ENCODE results near the gene AKR1B1.

DNA sequence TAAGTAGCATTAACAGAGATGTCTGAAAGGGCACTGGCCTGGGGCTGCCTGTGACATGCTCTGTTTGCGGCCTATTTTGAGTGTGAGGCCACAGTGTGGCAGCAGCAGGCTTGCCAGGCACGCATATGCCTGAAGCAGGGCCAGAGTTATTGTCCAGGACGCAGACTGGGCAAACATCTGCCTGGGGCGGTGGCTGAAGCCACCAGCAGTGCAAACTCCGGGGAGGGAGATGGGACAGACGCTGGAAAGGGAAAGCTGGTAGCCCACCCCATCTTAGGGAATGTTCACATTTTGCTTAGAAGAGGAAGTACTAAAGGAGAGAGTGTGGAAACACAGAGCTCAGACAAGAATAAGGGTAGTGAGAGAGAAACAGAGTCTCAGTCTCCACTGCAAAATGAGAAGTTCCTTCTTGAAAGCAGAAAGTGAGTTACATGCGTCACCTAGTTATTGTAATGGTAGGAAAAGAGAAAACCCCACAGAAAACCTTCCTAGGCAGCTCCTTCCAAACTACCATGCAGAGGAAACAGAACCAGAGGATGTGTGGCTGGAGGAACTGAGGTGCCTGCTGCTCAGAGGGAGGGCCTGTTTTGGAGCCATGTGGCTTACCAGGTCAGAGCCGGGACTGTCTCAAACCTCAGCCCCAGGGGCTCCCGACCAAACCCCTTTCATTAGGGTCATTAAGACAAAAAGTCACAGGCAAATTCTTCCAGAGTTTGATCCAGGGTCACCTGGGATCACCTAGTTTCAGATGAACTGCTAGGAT, 14.5 kb downstream of the AKR1B1 start:
- TF ChIP-seq CTCF (IDR thresholded peaks at IDR 0.05) (peak; percentile 29), ZFX (IDR thresholded peaks at IDR 0.05; ENCODE audit: borderline replicate concordance) (no peak)

Measured in 22Rv1 (cell line).